DMS114 treated with DMSO at 0.1 percent for 48 hours (cell line): Measurements from ENCODE around the gene LRRC2.
"Not testable (repeated sequence)": the region's sequence is repeated elsewhere in the genome, so short reads cannot be mapped to it uniquely, and the experiment has no call there.

ENCODE experiments used
- DNase-seq: peaks from one replicate; lab custom pipeline; 2025; ENCODE audit not compliant: unreplicated experiment; lab: John Stamatoyannopoulos, UW

Gene LRRC2, protein sequence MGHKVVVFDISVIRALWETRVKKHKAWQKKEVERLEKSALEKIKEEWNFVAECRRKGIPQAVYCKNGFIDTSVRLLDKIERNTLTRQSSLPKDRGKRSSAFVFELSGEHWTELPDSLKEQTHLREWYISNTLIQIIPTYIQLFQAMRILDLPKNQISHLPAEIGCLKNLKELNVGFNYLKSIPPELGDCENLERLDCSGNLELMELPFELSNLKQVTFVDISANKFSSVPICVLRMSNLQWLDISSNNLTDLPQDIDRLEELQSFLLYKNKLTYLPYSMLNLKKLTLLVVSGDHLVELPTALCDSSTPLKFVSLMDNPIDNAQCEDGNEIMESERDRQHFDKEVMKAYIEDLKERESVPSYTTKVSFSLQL

DNA sequence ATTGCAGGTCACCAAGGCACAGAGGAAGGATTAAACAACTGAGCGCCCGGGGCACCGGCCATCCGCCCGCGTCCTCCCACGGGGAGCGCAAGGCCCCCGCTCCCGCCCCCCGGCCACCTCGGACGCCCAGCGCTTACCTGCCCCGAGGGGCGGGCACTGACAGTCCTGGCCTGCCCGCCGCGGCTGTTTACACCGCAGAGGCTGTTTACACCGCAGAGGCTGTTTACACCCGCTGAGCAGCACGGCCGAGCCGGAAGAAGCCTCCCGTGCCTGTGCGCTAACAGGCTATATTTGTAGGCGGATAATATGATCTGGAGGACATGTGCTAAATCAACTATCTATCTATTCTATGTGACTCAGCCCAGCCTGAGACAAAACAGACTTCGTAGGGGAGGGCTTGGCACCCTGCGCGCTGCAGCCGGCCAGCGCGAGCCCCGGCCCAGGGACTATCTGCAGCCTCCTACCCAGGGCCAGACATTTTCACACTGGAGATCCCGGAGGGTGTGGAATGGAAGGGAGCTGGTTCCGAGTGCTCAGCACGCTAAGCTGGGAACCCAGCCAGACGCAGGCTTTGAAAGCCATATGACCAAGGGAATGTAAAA, at the start of gene LRRC2:
TSS of gene LRRC2 (minus strand) at position 263 of the 602 bp plus-strand sequence. CDS start 14,711 bp downstream, outside the sequence.
- DNase-seq = peak; percentile 17

DNA sequence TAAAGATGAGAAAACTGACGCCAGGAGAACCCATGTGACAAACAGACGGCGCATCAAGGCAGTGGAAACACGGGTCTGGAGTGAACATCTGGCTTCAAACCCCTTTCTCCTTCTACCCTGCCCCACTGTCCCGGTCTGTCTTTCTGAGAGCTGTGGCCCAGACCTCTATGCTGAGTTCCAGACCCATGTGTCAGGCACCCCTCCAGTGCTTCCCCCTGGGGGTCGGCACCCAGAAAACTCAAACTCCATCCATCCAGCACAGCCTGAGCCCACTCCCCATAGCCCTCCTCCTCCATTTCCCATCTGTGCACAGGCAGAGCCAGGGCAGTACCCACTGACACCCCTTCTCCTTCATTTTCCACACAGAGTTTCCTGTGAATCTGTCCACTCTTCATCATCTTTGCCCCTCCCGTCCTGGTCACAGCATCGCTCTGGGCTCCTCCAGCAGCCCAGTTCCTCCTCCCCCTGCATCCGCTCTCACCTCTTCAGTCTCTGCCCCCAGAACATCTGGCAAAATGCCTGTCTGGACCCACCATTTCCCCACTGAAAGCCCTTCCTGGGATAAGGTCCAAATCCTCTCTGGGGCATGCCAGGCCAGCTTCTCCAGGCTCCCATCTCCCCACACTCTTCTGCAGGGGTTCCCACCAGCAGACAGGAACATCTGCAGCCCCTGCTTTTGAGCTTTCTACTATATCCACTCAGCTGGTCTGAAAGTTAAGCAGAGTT, 49.1 kb upstream of the LRRC2 start:
- no peak for DNase-seq

DNA sequence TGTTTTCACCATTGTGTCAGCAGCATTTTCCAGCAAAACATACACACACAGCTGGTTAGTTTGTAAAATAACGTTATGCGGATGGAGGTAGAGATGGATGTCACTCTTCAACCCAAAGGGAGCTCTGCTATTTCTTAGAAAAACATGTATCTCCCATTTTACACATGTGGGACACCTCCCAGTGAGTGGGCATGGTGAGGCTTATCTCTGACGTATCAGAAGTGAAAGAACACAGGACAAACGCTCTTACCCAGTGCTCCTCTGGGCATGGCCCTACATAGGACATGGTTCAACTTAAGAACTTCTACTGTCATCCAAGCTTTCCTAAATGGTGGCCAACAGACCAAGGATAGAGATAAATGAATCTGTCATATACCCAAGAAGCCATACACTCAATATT, 48.3 kb upstream of the LRRC2 start:
- DNase-seq = no peak

DNA sequence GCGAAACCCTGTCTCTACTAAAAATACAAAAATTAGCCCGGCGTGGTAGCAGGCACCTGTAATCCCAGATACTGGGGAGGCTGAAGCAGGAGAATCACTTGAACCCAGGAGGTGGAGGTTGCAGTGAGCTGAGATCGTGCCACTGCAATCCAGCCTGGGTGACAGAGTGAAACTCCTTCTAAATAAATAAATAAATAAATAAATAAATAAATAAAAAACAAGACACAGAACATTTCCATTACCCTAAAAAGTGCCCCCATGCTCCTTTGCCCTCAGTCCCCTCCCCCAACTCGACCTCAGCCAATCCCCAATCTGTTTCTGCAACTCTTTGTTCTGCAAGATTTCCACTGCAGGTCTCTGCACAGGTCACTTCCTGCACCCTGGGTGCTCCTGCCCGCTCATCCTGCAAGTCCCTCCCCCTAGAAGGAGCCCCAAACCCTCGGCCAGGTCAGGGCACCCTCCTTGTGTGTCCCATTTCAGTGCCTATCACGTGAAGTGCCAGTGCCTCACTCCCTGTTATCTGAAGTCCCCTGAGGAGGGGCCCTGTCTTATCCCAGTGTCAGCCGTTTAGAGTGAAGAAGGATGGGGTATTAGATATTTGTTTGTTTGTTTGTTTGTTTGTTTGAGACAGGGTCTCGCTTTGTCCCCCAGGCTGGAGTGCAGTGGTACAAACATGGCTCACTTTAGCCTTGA, 47.4 kb upstream of the LRRC2 start:
- DNase-seq = no peak

DNA sequence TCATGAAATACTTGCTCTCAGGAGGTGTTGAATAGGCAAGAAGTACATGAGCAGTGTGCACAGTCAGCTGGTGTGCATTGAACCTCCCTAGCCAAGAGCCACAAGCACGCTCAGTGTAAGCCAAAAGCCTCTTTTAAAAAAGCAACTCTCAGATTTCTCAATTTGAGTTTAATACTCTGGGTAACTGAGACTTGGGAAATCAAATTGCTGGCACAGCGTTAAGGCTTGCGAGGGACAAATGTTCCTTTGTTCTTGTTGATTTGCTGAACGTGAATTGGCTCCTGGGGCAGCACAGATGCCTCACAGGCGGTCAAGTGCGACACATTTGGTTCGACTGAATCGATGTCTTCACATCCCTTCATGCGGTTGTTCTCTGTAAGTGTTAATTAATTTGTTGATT, 46.2 kb upstream of the LRRC2 start, which contains the start of gene FAM240A:
TSS of gene FAM240A (plus strand) at position 202 of the 400 bp plus-strand sequence. CDS start at position 361, 159 bp downstream.
- DNase-seq = no peak

DNA sequence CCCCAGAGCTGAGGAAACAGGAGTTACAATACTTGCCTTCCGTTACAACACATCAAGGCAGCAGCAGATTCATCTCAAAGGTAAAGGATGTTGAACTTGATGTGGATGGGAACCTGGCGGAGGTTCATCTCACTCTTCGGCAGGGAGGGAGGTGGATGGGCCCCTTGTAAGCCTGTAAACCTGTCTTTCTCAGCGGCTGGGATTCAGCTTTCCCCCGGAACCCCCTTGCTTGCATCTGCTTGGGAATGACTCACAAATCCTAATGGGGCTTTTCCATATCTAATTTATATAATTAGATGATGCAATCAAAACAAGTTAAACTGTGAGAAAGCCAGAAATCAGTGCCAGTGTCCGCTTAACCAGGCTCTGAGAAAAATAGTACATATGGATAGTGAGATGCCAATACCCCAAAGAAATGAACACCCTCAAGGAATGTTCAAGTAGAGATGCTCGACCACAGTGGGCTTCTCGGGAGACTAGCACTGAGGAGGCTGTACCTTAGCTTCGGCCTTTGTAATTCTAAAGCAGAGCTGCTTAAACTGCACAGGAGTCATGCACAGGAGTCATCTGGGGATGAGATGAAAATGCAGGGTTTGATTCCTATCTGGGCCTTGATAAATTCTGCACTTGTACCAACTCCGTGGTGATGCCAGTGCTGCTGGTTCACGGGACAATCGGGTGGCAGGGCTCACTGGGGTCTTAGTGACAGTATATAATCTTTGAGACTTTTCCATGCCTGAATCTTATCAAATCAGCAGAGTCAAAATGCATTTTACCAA, 44.0 kb upstream of the LRRC2 start:
- no peak for DNase-seq

DNA sequence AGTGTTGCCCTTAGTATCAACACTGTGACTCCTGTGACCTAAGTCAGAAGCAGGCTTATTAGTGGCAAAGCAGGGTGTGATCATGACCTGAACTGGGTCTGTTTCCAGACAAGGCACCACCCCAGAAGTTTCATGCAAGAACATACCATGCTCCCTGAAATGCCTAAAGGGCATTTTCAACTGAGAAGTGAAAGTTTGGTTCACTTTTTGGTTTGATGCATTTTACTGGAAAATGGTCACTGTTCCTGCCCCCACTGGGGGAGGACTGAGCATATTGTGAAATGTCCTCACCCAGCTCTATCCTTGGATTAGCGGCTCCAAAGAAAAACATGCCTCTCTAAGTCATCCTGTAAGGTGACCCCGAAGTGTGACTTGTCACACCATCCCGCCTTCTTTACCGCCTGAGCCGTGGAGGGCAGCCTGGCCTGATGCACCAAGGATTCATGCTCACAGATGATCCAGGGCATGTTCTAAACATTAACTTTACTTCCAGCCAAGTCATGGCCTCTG, 43.2 kb upstream of the LRRC2 start:
- no peak for DNase-seq

DNA sequence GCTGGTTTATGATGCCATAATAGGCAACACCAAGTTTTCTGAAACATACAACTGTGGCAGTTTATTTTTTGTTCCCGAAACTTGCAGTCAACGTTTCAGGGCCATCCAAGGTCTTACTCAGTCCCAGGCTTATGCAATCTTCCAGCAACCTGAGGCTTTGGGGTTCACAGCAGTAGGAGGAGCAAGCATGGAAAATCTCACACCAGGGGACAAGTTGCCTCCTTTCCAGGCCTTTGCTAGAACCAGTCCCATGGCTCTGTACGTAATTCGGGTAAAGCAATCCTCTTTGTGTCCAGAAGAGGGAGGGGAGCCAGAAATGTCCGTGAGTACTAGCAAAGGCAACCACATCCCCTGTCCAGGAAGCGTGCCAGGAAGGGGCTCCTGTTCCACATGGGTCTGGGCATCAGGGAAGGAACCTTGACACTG, 41.5 kb upstream of the LRRC2 start:
- DNase-seq = no peak

DNA sequence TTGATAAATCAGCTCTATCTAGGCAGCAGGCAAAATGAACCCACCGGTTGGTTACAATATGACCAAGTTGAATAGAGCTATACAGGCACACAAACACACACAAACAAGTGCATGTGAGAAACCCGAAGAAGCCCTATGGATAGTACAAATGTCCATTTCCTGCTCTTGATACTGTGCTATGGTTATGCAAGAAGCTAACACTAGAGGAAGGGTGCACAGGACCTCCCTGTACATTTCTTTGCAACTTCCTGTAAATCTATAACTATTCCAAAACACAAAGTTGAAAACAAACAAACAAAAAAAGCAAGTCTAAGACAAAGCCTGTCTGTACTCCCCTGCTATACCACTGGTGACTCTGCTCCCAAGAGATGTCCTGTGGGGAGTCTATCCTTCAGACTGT, 38.0 kb upstream of the LRRC2 start:
- DNase-seq = no peak

DNA sequence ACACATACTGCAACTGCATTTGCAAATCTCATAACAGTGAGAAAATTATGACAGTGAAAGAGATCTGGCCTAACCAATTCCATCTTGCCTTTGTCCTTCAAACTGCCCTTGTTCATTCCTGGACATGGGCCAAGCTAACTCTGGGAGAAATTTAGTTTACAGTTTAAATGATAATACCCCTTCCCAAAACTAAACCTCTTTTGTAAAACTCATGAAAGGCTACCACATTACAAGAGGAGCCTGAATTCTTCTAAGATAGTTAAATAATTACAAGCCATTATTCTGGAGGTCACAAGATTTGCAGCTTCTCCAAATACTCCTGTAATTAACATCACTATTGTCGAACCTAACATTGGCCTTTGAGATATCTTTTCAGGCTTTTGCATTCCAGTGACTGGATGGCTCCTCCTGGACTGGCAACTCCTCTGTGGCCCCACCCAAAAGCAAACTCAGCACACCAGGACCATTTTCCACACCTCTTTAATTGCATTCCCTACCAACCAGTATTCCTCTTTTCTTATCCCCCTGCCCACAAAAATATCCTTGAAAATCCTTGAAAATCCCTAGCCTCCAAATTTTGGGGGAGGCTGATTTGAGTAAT, 37.4 kb upstream of the LRRC2 start:
- DNase-seq = no peak

DNA sequence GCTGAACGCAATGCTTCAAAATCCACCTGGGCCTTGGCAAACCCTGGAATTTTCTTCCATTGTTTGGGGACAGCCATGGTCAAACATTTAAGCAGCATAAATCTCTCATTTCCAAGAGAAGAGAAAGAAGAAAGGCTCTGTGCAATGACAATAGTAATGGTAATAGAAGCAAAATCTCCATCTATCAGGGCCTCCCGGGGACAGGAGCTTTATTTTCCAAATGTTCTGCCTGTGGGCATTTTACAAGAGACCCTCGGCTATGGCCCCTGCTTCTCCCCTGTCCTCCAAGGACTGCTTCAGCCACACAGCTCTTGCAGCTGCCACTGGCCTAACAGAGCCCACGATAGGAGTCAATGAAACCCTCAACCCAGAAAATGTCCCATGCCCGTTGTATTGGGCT, 33.5 kb upstream of the LRRC2 start:
- no peak for DNase-seq

DNA sequence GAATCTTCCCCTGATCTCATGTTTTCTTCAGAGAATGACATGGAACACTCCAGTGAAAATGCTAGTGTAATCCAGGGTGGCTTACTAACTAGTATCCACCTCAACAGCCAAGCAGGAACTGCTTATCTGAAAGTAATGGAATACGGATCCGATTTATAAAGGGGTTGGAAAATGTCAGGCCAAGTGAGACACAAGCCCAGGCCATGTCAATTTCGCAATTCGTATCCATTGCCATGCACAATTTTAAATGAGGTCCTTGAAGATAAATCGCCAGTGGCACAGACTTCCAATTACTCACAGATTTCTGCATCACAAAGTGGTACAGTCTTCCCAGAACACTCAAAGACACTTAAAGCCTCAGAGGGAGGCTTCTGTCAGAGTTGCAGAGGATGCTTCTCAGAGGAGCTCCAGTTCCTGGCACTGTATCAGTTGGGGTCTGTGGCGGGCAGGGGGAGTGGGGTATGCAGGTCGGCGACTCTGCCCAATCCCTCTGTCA, 29.8 kb upstream of the LRRC2 start:
- DNase-seq = no peak

DNA sequence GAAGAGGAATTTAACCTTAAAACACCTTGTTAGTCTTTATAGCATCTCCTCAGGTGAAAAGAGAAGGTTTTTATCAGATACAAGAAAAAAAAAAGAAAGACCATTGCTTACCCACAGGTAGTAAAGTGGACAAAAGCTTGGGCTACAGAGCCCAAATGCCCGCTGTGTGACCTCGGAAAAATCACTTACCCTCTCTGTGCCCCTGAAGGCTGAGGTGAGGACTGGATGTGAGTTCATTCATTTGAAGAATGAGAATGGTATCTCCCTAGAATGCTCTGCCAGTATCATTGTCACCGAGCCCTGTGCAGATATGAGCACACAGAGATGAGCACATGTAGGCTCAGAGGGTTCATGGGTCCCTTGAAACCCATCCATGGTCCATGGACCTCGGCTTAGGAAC, 28.6 kb upstream of the LRRC2 start:
- no peak for DNase-seq

DNA sequence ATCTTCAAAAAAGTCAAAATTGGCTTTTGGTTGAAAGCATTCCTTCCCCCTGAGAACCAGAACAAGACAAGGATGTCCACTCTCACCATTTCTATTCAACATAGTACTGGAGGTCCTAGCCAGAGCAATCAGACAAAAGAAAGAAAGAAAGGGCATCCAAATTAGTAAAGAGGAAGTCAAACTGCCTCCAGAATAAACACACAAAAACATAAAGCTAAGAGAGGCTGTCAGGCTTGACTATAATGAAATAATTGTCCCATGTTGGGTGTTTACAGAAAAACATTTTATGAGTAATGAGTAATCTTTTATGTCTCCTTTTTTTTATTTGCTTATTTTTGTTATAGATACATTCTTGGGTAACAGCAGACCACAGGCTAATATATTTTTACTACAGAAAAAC, 27.9 kb upstream of the LRRC2 start:
- no peak for DNase-seq

DNA sequence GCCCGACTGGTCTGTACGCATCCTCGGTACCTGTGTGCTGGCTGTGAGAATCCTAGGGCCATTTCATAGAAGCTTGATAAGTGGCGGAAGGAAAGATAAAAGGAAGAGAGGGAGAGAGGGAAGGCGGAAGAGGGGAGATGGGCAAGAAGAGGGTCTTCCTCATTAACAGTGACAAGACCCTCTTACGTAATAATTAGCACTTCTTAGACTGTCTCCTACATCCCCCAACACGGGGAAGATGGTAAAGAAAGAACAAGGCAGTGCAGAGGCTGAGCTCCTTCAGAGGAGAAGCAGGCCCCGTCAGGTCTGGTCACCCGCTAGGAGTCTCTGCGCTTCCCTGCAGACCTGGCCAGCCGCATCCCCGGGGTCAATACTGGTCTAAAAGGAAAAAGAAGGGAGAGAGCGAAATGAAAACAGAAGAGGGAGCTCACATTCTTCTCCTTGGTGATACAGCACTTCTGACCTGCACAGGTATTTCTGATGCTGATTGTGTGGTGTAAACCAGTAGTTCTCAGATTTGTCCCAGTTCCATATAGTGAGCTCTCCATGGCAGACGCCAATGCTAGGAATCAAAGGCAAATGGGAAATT, 27.3 kb upstream of the LRRC2 start:
- no peak for DNase-seq

DNA sequence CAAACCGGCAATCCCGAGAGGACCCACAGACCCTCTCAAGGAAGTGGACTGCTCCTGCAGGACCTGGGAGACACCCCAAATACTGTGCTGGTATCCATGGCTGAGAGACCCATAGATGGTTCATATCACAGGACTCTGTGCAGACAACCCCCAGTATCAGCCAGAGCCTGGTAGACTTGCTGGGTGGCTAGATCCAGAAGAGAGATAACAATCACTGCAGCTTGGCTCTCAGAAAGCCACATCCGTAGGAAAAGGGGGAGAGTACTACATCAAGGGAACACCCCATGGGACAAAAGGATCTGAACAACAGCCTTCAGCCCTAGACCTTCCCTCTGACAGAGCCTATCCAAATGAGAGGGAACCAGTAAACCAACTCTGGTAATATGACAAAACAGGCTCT, 21.2 kb upstream of the LRRC2 start:
- DNase-seq = not testable (repeated sequence)

DNA sequence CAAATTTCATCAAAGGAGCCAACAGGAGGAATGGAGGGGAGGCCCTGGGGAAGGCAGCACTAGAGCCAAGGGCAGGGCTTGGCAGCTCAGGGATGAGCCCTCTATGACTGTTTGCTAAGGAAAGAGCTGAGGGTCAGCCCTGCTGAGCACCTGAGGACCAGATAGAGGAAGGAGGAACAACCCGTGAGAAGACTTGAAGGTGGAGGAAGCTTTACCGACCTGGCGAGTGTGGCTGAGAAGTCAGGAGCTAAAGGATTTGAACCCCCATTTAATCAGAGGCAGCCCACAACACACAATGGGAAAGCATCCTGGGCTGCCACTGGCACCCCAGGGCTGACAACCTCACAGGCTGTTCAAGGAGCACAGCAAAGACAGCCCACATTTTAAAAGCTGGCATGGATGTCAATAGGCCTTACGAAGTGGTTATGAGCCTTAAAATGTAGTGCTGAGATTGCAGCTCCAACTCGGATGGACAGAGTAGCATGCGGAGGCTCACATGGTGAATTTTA, 20.7 kb upstream of the LRRC2 start:
- no peak for DNase-seq

DNA sequence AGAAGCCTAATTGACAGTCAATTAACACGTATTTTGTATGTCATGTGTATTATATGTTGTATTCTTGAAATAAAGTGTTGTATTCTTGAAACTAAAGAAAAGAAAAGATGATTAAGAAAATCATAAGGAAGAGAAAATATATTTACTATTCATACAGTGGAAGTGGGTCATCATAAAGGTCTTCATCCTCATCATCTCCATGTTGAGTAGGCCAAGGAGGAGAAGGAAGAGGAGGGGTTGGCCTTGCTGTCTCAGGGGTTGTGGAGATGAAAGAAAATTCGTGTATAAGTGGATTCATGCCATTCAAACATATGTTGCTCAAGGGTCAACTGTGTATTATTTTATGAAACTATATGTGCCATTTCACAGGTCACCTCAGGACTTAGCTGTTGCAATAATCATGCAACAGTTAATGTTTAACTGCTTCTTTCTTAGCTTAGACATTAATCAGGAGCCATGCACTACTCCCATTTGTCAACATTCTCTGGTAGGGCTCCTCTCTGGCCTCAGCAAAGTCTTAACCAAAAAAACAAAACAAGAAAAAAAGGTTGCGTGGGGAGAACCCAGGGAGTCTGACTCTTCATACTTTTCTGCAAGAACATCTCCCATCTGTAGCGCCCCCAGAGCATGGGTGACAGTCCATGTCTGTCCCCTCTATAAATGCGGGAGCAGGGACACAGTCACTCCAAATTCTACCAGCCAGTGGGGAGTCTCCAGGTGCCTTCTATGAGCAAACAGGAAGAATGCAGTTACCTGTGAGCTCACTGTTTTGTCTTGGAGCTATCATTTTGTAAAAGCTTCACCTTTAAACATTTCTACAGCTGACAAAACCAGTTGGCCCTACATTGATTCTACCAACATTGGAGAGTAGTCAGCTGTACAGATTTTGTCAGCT, 19.9 kb upstream of the LRRC2 start:
- no peak for DNase-seq
